Subcutaneous adipose tissue (tissue), 4 donors: ENCODE data around the gene PPP2R5C. TPM values are rescaled to one million over a fixed set of nuclear protein-coding genes. Genes with fewer than 3 reads are reported as not detected.

Experiments used
- CTCF ChIP-seq: fragments of 450-650 bp; IDR thresholded peaks from one replicate; pipeline ENCODE4 v1.5.1; 2016; ENCODE audit warnings: low read depth, mild to moderate bottlenecking, control low read depth, antibody characterized with exemption, moderate library complexity
- total RNA-seq, 4 donors: library from RNA; depleted of rRNA; stranded (reverse); fragments of >200 nt; gene quantifications; one replicate each; pipeline ENCODE4 v1.1.0, GENCODE V29; 2016

PPP2R5C gene
- total RNA-seq, 4 donors from 2014 or later = 98.9 to 127 (median 102) TPM

GRCh38 chr14:101950516-101951215 is 189.2 kb downstream of the PPP2R5C start:
- no peak for TF ChIP-seq CTCF

GRCh38 chr14:101953151-101953550 is 191.6 kb downstream of the PPP2R5C start:
- no peak for TF ChIP-seq CTCF

- TF ChIP-seq CTCF = no peak
These were observed 193.0 kb downstream of the PPP2R5C start for GRCh38 chr14:101954501-101954900.

- no peak for TF ChIP-seq CTCF
These were observed 194.2 kb downstream of the PPP2R5C start for GRCh38 chr14:101955695-101956161.

GRCh38 chr14:101956179-101956885 is 194.8 kb downstream of the PPP2R5C start:
- TF ChIP-seq CTCF = no peak

GRCh38 chr14:101957406-101958234 is 196.1 kb downstream of the PPP2R5C start:
- TF ChIP-seq CTCF = no peak
